Activated naive CD4-positive, alpha-beta T cell treated with anti-CD3 and anti-CD28 coated beads, Interleukin-2, amount 10 ng/mL, durations not matched to agents 7 days and 5 days (primary cell): ENCODE data around the gene ARHGEF39.

Experiments used
- CTCF ChIA-PET: fragments of 350-600 bp; sonication (Branson Sonifier 250); formaldehyde crosslinking; loops from one replicate; lab custom pipeline; 2021; ENCODE audit warnings: antibody characterized with exemption; lab: Charles Lee
- DNase-seq: peaks from one replicate; pipeline ENCODE4 v3.0.0-alpha.2; 2020
- H3K27ac Mint-ChIP-seq: one replicate; pipeline ENCODE4 v1.8.0; 2021; ENCODE audit warnings: mild to moderate bottlenecking, moderate library complexity, mixed read lengths
- H3K27me3 Mint-ChIP-seq: one replicate; pipeline ENCODE4 v1.8.0; 2021; ENCODE audit warnings: mild to moderate bottlenecking, mixed read lengths
- H3K36me3 Mint-ChIP-seq: one replicate; pipeline ENCODE4 v1.8.0; 2021; ENCODE audit warnings: mixed read lengths
- H3K4me1 Mint-ChIP-seq: one replicate; pipeline ENCODE4 v1.8.0; 2021; ENCODE audit warnings: mixed read lengths
- H3K4me3 Mint-ChIP-seq: one replicate; pipeline ENCODE4 v1.8.0; 2021; ENCODE audit warnings: mild to moderate bottlenecking, moderate library complexity, mixed read lengths
- H3K9me3 Mint-ChIP-seq: one replicate; pipeline ENCODE4 v1.8.0; 2021; ENCODE audit warnings: mixed read lengths

The ARHGEF39 gene

DNA sequence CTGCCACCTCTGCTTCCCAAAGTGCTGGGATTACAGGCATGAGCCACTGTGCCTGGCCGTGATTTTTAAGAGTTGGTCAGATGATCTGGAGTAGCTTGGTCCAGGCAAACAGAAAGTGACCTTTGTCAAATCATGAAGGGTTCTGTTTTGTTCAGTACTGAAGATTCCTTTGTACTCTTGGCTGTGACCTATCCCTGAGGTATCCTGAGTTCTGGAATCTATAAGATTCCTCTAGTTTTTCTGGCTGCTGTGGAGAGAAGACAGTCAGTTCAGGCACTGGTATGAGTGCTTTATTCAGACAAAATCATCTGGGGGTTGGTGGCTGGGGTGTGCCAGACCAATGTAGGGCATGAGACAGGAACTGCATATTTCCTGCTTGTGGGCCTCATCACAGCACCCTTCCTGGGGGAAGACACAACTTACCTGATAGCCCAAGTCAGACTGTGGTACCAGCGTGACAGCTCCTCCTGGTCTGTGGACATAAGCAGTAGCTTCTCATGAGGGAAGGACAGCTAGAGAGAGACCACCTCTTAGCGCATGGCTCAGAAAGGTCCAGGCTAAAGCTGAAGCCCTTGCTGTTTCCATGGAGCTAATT is 3.1 kb downstream of the ARHGEF39 start:
- H3K27ac Mint-ChIP-seq, result peak overlapping the region; percentile 86
- H3K4me1 Mint-ChIP-seq, result peaks cover 88% of the 10 kb centered on the region
- no peaks in the 10 kb centered on the region for H3K9me3 Mint-ChIP-seq
- H3K4me3 Mint-ChIP-seq, result peak overlapping the region; percentile 56
- CTCF ChIA-PET, result interaction anchor here (1.1 to 13.6 kb wide), 11 partner anchors 14 to 220 kb away, joined by 3 to 96 read pairs (median 5); partner anchors contain the start of genes GBA2, RGP1 and SIT1
- H3K36me3 Mint-ChIP-seq, result peaks cover 39% of the 10 kb centered on the region
- peaks cover 12% of the 10 kb centered on the region for H3K27me3 Mint-ChIP-seq
- peak; percentile 41 for DNase-seq

DNA sequence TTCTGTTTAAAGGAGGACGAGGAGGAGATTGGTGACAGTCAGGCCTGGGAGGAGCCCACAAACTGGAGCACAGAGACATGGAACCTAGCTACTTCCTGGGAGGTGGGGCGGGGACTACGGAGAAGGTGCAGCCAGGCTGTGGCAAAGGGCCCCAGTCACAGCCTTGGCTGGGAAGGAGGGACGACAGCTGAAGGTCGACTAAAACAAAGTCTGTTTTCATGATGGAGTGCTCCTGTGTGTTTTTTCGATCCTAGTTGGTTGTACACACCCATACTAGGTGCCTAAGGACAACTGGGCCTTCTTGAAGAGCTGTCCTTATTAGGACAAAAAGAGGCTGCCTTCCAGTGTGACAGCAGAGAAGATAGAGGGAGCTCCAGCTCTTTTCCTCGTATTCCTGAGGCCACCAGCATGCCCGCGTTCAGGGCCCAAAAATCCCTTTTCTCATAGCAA is 4.0 kb downstream of the ARHGEF39 start:
- CTCF ChIA-PET, result interaction anchor here (1.0 to 13.6 kb wide), 10 partner anchors 13 to 87 kb away, joined by 3 to 96 read pairs (median 6); partner anchors contain the start of genes GBA2, RGP1 and SIT1
- H3K27ac Mint-ChIP-seq, result peak overlapping the region; percentile 70
- no peaks in the 10 kb centered on the region for H3K9me3 Mint-ChIP-seq
- H3K36me3 Mint-ChIP-seq, result peaks cover 39% of the 10 kb centered on the region
- no peak for DNase-seq
- H3K4me3 Mint-ChIP-seq, result no peak overlapping the region
- peaks cover 89% of the 10 kb centered on the region for H3K4me1 Mint-ChIP-seq
- H3K27me3 Mint-ChIP-seq, result peaks cover 18% of the 10 kb centered on the region

DNA sequence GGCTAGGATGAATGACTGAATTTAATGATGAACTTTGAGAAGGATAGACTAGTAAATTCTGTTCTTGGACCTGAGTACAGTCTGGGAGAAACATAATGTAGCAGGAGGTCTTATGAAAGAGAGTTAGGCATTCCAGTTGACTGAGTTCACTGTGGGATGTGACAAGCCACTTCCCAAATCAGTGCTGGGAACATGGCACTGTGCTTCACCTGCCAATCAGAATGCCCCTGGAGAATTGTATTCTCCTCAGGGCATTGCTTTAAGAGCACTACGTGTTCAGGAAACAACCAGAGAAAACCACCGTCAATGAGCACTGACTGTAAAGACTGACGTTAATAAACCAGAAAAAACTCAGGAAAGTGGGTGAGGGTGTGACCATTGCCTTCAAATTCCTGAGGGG is 5.7 kb downstream of the ARHGEF39 start:
- Mint-ChIP-seq H3K27ac (peak overlapping the region; percentile 80), H3K4me1 (peaks cover 83% of the 10 kb centered on the region), H3K27me3 (peaks cover 18% of the 10 kb centered on the region), H3K36me3 (peaks cover 39% of the 10 kb centered on the region), H3K4me3 (peak overlapping the region; percentile 81), H3K9me3 (no peaks in the 10 kb centered on the region)
- CTCF ChIA-PET, result interaction anchor here (0.6 to 13.6 kb wide), 14 partner anchors 10 to 131 kb away, joined by 3 to 96 read pairs (median 10); partner anchors contain the start of genes CD72, CREB3, SIT1 and TLN1
- DNase-seq, result no peak

DNA sequence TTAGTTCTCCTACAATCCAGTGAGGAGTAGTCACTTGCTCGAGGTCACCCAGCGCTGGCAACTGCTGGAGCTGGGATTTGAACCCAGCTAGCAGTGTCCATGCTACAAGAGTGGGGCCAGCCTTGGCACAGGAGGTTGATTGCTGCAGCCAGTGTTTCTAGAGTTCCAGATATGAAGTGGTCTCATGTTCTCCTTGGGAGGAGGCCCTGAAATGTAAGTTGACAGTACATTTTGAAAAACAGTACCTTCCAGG is 6.1 kb downstream of the ARHGEF39 start:
- Mint-ChIP-seq H3K9me3 (no peaks in the 10 kb centered on the region), H3K36me3 (peaks cover 39% of the 10 kb centered on the region), H3K4me3 (peak overlapping the region; percentile 81), H3K27ac (peak overlapping the region; percentile 80), H3K27me3 (peaks cover 18% of the 10 kb centered on the region), H3K4me1 (peaks cover 79% of the 10 kb centered on the region)
- CTCF ChIA-PET, result interaction anchor here (0.6 to 13.6 kb wide), 15 partner anchors 11 to 179 kb away, joined by 3 to 96 read pairs (median 9); partner anchors contain the start of genes CD72, CREB3, SIT1 and TLN1
- no peak for DNase-seq

DNA sequence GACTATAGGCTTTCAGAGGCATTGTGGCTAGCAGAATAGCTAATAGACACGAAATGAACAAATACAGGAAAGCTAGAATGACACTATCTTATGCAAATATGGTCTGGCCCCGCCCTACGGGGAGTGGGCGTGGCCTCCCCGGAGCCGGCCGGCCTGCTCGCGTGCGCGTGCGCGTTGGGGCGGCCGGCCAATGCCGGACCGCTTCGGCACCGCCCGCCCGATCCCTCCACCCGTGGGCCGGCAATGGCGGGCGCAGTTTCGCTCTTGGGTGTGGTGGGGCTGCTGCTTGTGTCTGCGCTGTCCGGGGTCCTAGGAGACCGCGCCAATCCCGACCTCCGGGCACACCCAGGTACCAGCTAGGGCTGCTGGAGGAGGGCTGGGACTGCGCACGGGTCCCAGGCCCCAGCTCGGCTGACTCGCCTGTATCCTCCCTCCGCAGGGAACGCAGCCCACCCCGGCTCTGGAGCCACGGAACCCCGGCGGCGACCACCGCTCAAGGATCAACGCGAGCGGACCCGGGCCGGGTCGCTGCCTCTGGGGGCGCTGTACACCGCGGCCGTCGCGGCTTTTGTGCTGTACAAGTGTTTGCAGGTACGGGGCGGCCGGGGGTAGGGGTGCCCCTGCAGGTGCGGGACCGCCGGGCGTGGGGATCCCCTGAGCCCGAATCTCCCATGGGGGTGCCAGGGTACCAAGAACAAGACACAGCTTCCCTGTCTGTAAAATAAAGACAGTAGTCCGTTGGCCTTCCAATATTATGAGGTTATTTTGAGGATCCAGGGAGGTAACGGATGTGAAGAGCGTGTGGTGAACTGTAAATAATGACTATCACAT is 6.6 kb downstream of the ARHGEF39 start, which contains the start of gene CCDC107:
Gene CCDC107 (plus strand): TSS at position 156 of the 831 bp plus-strand sequence. CDS start 88 bp downstream, at position 244.
- Mint-ChIP-seq H3K4me3 (peak within 1 kb of the TSS; percentile 81), H3K27me3 (peaks cover 18% of the 10 kb centered on the region), H3K4me1 (peaks cover 73% of the 10 kb centered on the region), H3K27ac (peak within 1 kb of the TSS; percentile 96), H3K36me3 (peaks cover 39% of the 10 kb centered on the region), H3K9me3 (no peaks in the 10 kb centered on the region)
- DNase-seq, result peak; percentile 85
- CTCF ChIA-PET, result interaction anchor here (0.6 to 13.6 kb wide), 23 partner anchors 9 to 180 kb away, joined by 3 to 96 read pairs (median 4); partner anchors contain the start of genes CD72, CREB3, GBA2 and RGP1

DNA sequence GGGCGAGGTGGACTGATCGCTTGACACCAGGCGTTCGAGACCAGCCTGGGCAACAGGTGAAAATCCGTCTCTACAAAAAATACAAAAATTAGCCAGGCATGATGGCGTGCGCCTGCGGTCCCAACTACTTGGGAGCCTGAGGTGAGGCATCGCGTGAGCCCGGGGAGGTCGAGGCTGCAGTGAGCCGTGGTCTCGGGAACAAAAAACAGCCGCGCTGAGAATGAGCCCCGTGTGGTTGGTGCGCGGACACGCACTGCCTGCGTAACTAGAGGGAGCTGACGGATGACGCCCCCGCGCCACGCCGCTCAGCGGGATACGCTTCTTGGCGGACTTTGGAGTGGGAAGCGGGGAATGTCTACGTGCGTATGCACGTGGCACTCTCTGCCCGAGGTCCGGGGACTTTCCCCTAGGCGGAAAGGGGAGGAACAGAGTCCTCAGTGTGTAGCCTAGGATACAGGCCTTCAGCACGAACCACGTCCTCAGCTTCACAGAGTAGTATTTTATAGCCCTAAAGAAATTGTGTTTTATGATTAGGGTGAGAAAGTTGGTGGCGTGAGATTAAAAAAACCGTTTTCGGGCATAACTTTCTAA is 7.4 kb downstream of the ARHGEF39 start, which contains the start of gene RMRP:
Gene RMRP (minus strand): TSS at position 474 of the 591 bp plus-strand sequence.
- H3K27me3 Mint-ChIP-seq, result peaks cover 18% of the 10 kb centered on the region

DNA sequence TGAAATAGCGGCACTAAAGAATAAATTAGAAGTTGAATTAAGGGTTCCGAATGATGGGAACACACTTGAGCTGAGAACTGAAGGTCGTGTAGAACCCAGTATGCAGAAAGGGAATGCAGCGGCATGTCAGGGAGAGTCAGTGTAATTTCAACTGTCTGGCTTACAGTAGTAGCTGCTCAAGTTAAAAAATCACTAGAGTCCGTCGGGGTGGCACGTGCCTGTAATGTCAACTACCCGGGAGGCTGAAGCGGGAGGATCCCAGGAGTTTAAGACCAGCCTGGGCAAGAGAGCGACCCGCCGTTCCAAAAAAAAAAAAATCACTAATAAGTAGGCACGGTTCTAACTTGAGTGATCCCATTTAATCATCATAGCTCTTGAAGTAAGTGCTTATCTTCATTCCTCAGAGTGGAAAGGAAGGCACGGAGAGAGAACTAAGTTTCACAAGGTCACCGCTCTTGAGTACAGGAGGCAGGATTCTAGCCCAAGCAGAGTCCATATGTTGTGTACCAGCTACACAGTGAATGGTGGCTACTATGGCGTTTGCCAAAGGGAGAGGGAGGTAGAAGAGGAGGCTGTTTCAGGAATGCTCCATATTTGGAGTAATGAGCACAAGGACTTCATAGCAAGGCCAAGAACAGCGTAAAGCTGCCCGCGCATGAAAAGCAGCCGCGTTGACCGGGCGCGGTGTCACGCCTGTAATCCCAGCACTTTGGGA is 8.0 kb downstream of the ARHGEF39 start:
- Mint-ChIP-seq H3K4me1 (peaks cover 68% of the 10 kb centered on the region), H3K27ac (peak overlapping the region; percentile 96), H3K4me3 (peak overlapping the region; percentile 81), H3K9me3 (no peaks in the 10 kb centered on the region), H3K36me3 (peaks cover 31% of the 10 kb centered on the region), H3K27me3 (peaks cover 18% of the 10 kb centered on the region)
- CTCF ChIA-PET, result interaction anchor here (0.6 to 13.6 kb wide), 10 partner anchors 9 to 169 kb away, joined by 3 to 96 read pairs (median 8); partner anchors contain the start of genes CREB3, GBA2, RGP1 and SIT1
- no peak for DNase-seq

More for the DNA sequence above, 7.4 kb downstream of the ARHGEF39 start, which contains the start of gene RMRP:
- Mint-ChIP-seq H3K36me3 (peaks cover 38% of the 10 kb centered on the region), H3K27ac (peak within 1 kb of the TSS; percentile 96), H3K4me3 (peak within 1 kb of the TSS; percentile 81), H3K9me3 (no peaks in the 10 kb centered on the region), H3K4me1 (peaks cover 69% of the 10 kb centered on the region)
- CTCF ChIA-PET, result interaction anchor here (0.6 to 13.6 kb wide), 20 partner anchors 10 to 181 kb away, joined by 3 to 96 read pairs (median 4); partner anchors contain the start of genes CD72, CREB3, GBA2 and RGP1
- DNase-seq, result peak; percentile 91

DNA sequence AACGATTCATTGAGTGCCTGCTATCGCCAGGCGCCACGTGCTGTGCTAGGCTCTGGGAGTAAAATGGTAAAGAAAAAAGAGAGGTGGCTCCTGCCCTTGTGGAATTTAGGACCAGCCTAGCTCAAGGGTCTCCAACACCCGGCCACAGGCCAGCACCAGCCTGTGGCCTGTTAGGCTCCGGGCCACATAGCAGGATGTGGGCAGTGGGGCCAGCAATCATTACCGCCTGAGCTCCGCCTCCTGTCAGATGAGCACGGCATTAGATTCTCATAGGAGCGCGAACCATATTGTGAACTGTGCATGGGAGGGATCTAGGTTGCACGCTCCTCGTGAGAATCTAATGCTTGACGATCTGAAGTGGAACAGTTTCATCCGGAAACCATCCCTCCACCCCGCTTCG is 8.6 kb downstream of the ARHGEF39 start:
- CTCF ChIA-PET, result interaction anchor here (0.9 to 13.6 kb wide), 6 partner anchors 9 to 76 kb away, joined by 3 to 96 read pairs (median 23); partner anchors contain the start of genes CREB3, SIT1 and TLN1
- H3K9me3 Mint-ChIP-seq, result no peaks in the 10 kb centered on the region
- H3K4me1 Mint-ChIP-seq, result peaks cover 68% of the 10 kb centered on the region
- no peak overlapping the region for H3K4me3 Mint-ChIP-seq
- H3K27ac Mint-ChIP-seq, result peak overlapping the region; percentile 96
- no peak for DNase-seq
- peaks cover 18% of the 10 kb centered on the region for H3K27me3 Mint-ChIP-seq
- peaks cover 27% of the 10 kb centered on the region for H3K36me3 Mint-ChIP-seq

DNA sequence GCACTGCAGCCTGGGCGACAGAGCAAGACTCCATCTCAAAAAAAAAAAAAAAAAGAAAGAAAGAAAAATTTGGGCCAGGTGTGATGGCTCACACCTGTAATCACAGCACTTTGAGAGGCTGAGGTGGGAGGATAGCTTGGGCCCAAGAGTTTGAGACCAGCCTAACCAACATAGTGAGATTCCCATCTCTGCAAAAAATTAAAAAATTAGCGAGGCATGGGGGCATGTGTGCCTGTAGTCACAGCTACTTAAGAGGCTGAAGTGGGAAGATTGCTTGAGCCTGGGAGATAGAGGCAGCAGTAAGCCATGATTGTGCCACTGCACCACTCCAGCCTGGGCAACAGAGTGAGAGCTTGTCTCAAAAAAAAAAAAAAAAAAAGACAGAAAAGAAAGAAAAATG is 11.4 kb downstream of the ARHGEF39 start:
- CTCF ChIA-PET, result interaction anchor here (1.0 to 13.6 kb wide), 2 partner anchors 43 to 97 kb away, joined by 3 to 96 read pairs; no protein-coding TSS in a partner anchor
- Mint-ChIP-seq H3K27me3 (peaks cover 17% of the 10 kb centered on the region), H3K27ac (no peak overlapping the region), H3K36me3 (peaks cover 21% of the 10 kb centered on the region), H3K4me1 (peaks cover 57% of the 10 kb centered on the region), H3K9me3 (no peaks in the 10 kb centered on the region), H3K4me3 (no peak overlapping the region)
- no peak for DNase-seq

DNA sequence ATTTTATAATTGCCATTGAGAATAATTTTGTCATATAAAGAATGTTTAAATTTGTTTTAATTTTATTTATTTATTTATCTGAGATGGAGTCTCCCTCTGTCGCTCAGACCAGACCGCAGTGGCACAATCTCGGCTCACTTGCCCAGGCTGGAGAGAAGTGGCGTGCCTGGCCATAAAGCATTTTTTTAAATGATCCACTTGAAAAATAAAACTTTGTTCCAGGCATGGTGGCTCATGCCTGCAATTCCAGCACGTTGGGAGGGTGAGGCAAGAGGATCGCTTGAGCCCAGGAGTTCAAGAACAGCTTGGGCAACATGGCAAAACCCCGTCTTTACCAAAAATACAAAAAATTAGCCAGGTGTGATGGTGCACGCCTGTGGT is 12.2 kb downstream of the ARHGEF39 start:
- Mint-ChIP-seq H3K4me3 (no peak overlapping the region), H3K36me3 (peaks cover 27% of the 10 kb centered on the region), H3K9me3 (no peaks in the 10 kb centered on the region), H3K4me1 (peaks cover 63% of the 10 kb centered on the region), H3K27ac (no peak overlapping the region), H3K27me3 (peaks cover 12% of the 10 kb centered on the region)
- CTCF ChIA-PET, result interaction anchor here (1.0 kb wide), 1 partner anchor 97 kb away, joined by 3 read pairs; no protein-coding TSS in a partner anchor
- no peak for DNase-seq

DNA sequence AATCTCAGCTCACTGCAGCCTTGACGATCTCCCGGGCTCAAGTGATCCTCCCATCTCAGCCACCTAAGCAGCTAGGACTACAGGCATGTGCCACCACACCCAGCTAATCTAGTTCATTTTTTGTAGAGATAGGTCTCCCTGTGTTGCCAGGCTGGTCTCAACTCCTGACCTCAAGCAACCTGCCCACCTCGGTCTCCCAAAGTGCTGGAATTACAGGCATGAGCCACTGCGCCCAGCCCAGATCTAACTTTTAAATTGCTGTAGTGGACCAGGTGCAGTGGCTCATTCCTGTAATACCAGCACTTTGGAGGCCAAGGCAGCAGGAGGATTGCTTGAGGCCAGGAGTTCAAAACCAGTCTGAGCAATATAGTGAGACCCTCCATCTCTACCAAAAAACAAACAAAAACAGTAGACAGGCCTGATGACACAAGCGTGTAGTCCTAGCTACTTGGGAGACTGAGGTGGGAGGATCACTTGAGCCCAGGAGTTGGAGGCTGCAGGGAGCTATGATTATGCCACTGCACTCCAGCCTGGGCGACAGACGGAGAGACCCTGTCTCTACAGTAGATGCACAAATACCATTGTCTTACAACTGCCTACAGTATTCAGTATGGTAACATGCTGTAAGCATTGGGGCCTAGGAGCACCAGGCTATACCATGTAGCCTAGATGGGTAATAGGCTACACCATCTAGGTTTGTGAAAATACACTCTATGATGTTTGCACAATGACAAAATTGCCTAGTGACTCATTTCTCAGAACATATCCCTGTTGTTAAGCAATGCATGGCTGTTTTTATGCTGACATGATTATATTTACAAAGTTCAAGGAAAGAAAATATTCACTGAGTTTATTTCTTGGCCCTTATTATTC is 12.8 kb downstream of the ARHGEF39 start:
- DNase-seq, result no peak
- Mint-ChIP-seq H3K4me3 (peak overlapping the region; percentile 97), H3K4me1 (peaks cover 63% of the 10 kb centered on the region), H3K27me3 (peaks cover 7% of the 10 kb centered on the region), H3K9me3 (no peaks in the 10 kb centered on the region), H3K36me3 (peaks cover 27% of the 10 kb centered on the region), H3K27ac (peak overlapping the region; percentile 62)
- CTCF ChIA-PET, result interaction anchor here (1.1 to 10.3 kb wide), 3 partner anchors 36 to 44 kb away, joined by 3 to 81 read pairs (median 11); partner anchors contain the start of gene CD72
